NCI-H460 (cell line): ENCODE measurements around the gene C4orf36. TPM values are rescaled to one million over a fixed set of nuclear protein-coding genes. Genes with fewer than 3 reads are reported as not detected.

ENCODE experiments used
- total RNA-seq: library from RNA; depleted of rRNA; stranded (reverse); fragments of >200 nt; shearing (Covaris generic); gene quantifications from 2 replicates; pipeline ENCODE4 v1.2.3, GENCODE V29; 2014; rRNA removed

Gene C4orf36
- total RNA-seq, 1 experiment from 2014 or later, result 0.20 TPM

Other genes starting within 250 kb of the C4orf36 start
- gene SLC10A6, start 43.0 kb downstream of the C4orf36 start, total RNA-seq, result not detected in 2 replicates
- gene AFF1, start 42.6 kb upstream of the C4orf36 start, total RNA-seq, result 3.2 and 4.6 TPM in 2 replicates